ENCODE results near the gene SGPL1.
"Not testable (repeated sequence)": the region's sequence is repeated elsewhere in the genome, so short reads cannot be mapped to it uniquely, and the experiment has no call there.

Gene SGPL1, protein sequence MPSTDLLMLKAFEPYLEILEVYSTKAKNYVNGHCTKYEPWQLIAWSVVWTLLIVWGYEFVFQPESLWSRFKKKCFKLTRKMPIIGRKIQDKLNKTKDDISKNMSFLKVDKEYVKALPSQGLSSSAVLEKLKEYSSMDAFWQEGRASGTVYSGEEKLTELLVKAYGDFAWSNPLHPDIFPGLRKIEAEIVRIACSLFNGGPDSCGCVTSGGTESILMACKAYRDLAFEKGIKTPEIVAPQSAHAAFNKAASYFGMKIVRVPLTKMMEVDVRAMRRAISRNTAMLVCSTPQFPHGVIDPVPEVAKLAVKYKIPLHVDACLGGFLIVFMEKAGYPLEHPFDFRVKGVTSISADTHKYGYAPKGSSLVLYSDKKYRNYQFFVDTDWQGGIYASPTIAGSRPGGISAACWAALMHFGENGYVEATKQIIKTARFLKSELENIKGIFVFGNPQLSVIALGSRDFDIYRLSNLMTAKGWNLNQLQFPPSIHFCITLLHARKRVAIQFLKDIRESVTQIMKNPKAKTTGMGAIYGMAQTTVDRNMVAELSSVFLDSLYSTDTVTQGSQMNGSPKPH

GRCh38 chr10:70815504-70816219 is at the start of gene SGPL1:
TSS of gene SGPL1 (plus strand) at chr10:70815948. CDS start at chr10:70816854, 906 bp downstream.
- DNase-seq = no peak

GRCh38 chr10:70768026-70768685 is 47.6 kb upstream of the SGPL1 start:
- not testable (repeated sequence) for DNase-seq

DNA sequence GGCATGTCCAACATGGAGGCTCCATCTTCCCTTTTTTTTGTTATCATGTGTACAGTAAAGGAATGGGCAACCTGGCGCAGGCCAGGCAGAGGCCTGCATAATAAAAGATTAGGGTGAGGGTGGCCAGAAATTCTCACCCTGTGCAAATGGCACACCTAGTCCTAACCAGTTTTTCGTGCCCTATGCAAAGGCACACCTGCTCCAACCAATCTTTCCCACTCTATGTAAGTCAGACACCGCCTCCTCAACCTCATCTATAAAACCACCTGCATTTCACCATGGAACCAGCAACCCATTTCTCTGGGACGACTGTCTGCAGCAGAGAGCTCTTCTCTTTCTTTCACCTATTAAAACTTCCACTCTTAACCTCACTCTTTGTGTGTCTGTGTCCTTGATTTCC is 46.6 kb upstream of the SGPL1 start:
- no peak for DNase-seq

DNA sequence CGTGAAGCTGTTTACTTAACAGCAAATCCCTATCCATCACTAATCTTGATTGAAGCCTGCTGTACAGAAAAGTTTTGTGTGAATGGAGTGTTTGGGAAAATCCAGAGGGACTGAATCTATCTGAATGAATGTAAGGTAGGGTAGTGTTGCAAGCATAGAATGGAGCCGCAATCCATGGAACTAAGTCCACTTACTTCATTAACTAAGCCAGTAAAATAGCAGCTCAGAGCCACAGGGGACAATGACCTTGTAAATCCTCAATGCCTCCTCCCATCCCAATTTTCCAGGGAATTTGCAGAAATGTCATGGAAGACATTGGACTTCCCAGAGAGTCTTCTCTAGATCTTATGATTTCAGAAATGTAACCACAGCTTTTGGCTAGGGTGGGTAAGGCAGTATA is 45.7 kb upstream of the SGPL1 start:
- no peak for DNase-seq

GRCh38 chr10:70770516-70770915 is 45.2 kb upstream of the SGPL1 start:
- not testable (repeated sequence) for DNase-seq

DNA sequence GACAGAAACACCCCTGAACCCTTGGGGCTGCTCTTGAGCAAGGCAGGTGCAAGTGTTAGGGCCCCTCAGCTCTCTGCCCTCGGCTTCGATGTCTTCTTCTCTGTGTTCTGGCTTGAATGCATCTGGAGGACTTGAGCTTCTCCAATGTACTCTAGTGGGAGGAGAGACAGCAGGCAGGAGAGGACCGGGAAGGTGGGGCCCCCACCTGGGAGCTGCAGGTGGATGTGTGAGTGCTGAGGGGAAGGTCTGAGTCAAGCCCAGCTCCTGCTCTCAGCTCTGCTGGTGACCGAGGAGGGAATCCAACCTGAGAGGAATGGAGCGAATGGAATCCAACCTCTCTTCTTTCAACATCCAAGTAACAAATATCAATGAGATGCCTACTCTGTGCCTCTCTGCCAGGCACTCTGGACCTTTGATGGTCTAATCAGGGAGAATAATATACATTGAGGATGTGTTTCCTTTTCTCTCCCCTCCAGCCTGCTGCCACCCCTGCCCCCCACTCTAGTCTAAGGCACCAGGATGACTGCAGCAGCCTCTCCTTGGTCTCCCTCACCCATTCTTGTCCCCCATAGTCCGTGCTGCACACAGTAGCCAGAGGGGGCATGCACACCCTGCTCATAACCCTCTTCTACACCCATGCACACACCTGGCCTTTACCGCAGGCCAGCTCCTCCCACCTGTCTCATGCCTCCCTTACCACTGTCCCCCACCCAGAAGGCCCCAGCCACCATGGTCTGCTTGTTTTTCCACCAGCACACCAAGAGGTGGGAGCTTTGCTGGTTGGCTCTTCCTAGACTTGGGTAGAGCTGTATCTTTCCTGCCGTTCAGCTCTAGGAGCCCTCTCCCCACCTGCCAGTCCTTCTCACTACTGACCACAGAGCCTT is 44.2 kb upstream of the SGPL1 start:
- no peak for DNase-seq

DNA sequence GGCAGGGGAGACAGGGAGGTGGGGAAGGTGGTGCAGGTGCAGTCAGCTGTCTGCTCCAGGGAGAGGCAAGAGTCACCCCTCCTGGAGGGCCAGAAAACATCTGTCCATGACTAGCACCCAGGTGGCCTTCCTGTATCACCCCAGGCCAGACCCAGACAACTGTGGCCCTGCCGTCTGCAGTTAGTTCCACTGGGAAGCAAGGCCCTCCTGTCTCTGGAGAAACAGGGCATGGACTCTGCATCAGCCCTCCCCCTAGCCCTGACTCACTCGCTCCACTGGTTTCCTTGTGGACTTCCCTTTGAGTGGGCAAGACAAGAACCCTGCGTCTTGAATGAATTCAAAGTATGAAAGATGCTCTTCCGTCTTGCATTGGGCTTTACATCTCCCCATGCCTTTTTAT is 43.1 kb upstream of the SGPL1 start:
- DNase-seq = no peak

DNA sequence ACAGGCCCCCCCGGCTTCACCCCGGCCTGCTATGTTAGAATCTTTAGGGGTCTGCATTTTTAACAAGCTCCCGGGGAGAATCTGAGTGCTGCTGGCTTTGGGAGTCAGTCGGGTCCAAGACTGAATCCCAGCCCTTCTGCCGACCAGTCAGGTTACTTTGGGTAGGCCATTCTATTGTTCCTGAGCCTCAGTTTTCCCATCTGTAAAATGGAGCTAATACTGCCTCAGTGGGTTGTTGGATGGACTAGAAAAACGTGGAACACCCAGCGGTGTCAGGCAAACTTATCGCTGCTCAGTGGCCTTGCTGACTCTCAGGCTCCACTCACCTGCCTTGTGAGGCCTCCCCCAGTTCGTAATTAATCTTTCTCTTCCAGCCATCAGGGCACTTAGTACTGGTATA is 42.3 kb upstream of the SGPL1 start:
- DNase-seq = no peak

DNA sequence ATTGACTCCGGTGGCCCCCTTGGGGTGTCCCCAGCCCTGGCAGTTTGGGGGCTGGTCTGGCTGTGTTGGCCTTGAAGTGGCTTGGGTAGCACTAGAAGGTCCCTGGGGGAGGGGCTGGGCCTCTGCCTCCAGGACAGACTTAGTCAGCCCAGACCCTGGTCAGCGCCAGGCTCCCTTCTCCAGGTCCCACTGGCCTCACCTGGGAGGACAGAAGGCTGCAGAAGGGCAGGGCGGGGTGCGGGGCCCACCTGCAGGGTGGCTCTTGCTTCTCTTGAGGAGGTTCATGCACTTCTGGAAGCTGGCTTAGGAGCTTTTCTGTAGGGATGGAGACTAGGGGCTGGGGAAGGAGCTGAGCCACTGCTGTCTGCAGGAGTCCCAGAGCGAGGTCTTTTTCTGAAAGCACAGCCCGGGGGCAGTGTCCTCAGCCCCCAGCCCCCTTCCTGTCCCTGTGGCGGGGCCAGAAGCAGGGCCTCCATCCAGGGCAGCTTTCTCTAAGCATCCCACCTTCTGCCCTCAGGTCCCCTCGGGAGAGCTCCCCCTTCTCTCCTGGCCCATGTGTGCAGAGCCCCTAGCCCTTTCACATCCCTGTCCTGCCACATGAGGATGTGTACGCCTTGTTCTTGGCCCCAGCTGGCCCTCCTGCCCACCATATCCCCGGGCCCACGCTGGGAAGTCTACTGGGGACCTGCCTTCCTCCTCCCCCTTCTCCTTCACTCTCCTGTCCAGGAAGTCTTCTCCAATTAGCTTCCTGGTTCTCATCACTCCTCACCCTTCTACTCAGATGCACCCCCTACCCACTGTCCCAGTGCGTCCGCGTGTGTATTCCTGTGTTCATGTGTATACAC is 41.6 kb upstream of the SGPL1 start:
- DNase-seq = no peak

DNA sequence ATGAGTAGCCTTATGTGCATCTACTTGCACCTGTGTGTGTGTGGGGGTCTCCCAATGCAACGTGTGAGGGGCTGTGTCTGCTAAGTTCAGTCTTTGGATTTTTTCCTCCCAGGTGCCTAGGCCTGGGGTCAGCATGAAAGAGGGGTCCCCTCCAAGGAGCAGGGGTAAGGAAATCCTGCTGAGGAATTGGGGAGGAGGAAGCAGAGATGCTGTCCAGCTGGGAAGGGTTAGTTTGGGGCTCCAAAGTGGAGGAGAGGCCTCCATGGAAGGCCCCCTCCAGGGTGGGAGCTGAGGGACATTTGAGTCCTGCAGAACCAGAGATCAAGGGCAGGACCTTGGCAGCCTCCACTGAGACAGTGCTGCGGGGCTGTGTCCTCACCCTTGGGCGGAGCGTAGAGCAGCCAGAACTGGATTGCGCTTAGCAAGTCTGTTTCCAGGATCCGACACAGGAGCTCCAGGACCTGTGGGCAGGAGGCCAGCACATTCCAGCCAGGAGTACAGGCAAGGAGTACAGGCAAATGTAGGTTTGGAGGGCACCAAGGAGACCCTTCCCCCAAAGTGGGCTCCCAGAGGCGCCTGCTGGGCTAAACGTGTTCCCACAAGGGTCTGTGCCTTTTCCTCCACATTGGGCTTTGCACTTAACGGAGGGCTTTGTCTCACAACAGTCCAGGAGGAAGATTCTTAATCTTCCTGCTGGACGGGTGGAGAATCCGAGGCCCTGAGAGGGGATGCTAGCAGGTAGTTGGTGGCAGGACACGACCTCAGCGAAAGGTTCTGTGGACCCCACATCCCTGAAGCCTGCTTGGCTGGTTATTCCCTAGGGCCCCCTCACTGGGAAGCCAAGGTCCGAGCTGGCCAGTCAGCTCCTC is 40.7 kb upstream of the SGPL1 start:
- DNase-seq = no peak

DNA sequence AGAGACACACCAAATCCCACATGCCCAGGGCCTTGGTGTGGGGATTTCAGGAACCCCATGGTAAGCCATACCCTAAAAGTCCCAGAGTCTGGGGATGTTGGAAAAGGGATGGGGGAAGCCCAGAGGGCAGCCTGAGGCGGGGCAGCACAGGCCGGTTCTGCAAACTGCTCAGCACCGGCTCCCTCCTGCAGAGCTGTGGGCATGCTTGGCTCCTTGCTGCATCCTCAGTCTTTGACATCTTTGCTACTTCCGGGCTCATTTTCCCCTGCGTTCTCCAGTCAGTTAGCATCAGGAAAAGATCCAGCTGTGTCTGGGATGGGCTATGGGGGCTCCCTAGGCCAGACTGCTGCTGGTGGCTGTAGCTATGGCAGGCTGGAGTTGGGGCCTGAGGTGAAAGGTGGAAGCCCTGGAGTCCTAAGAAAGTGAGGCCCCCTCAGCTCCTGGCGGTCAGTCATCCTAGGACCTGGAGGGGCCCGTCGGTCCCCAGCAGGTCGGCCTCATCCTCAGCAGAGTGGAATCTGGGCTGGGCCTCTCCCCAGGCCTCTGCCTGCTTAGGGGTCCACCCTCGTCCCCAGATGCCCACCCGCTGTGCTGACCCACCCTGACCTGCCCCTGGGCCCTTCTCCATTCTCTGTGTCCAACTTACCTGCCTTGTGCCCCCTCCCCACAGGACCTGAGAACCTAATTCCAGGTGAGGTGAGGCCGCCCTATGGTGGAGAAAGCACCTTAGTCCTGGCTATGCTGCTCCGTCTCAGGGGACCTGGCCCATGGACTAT is 39.9 kb upstream of the SGPL1 start:
- no peak for DNase-seq

GRCh38 chr10:70776455-70777005 is 39.2 kb upstream of the SGPL1 start:
- DNase-seq = no peak

DNA sequence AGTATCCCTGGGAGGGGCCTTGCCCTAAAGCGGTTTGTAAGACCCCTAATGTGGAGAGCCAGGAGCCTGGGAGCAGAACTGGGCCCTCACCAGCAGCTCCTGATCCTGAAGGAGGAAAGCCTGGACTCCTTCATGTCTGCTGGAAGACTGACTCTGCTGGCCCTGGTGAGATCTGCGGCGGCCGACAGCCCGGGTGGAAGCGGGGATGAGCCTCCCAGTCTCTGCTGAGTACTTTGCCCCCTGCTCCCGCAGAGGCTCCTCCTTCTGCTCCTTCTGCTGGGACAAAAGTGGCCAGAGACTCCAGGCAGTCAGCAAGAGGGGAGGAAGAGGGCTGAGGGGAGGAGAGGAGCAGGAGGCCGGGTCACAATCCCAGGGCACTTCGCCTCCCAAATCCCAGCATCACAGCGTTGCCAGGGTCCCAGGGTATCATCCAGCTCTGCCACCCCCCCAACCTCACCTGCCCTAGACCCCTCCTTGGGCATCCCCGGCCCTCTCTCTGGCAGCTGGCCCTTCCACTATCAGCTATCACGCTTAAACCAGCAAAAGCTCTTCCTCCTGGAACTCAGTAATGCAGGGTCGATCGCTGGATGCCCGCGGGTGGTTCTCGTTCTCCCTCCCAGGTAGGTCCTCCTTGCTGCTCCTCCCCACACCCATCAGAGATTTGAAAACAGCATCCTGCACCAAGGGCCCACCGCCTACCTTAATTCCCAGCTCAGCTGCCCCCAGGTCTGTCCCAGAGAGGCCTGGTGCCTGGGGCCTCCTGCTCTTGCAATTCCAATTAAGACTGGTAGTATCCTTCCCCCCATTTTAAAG is 38.5 kb upstream of the SGPL1 start:
- no peak for DNase-seq

DNA sequence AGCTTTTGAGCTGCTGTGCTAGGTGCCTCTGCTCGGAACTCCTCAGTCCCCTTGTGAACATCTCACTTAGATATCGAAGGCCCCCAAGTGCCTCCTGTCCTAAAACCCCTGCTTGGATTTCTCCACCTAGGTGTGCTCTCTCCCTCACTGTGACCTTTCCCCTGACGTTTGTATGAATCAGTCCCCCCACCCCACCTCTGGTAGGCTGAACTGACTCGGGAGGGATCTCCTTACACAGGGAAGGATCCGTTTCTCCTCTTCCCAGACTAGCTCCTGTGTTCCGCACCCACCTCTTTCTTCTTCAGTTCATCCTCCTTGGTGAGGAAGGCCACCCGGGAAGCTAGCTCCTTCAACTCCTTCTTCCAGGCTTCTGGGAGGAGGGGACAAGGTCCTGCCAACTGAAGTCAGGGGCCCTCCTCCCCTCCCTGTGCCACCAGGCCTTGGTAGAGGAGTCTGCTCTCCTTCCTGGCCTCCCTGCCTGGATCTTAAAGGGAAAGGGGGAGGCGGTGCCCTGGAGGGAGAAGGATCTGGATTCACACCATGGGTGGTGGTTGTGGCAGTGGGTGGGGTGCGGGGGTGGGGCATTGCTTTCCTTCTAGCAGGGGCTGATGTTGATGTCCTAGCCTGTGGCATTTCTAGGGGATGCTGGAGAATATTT is 37.4 kb upstream of the SGPL1 start:
- DNase-seq = no peak

DNA sequence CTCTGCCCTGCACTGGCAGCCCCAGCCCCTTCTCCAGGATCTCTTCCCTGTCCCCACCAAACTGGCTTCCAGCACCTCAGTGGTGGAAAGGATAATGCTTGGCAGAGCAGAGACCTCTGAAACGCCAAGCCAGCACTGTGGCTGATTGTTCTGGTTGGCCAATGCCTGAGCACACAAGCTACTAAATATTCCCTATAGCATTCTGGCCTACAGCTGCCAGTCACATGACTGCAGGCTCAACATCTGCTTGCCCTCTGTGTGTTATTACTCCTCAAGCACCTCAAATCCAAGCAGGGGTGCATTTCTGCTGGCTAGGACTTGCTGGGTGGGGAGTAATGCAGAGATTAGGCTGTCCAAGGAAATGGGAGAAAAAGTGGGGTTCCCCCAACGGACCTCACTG is 36.7 kb upstream of the SGPL1 start:
- no peak for DNase-seq

- DNase-seq = no peak
These were observed 36.0 kb upstream of the SGPL1 start for GRCh38 chr10:70779511-70780369.

GRCh38 chr10:70780370-70780760 is 35.4 kb upstream of the SGPL1 start:
- no peak for DNase-seq

All from NCI-H2029 treated with DMSO at 0.1 percent for 48 hours (cell line).